ENCODE measurements around the gene PLCXD3. TPM values are rescaled to one million over a fixed set of nuclear protein-coding genes. Genes with fewer than 3 reads are reported as not detected.

The PLCXD3 gene
- total and polyA plus RNA-seq, 7 donors, result 0.23 to 2.9 (median 1.6) TPM

- Histone ChIP-seq H3K27ac (no peak overlapping the region), H3K4me3 (no peak overlapping the region), H3K27me3 (no peaks in the 10 kb centered on the region), H3K4me1 (no peaks in the 10 kb centered on the region), H3K9me3 (no peaks in the 10 kb centered on the region), H3K36me3 (no peaks in the 10 kb centered on the region)
- 50 to 71% methylated on average over 2 of the region's 2 CpGs for WGBS, 2 donors
- no peak for DNase-seq
- TF ChIP-seq CTCF (IDR thresholded peaks at IDR 0.05) (no peak), POLR2AphosphoS5 (IDR thresholded peaks at IDR 0.05) (no peak), POLR2A (IDR thresholded peaks at IDR 0.05) (no peak), EP300 (IDR thresholded peaks at IDR 0.05) (no peak)
- intact Hi-C loops (cut with DNase I), result no loop called here
Measured at GRCh38 chr5:41371738-41372137, 138.7 kb downstream of the PLCXD3 start.

- no peak for DNase-seq
Measured at GRCh38 chr5:41370482-41370881, 139.9 kb downstream of the PLCXD3 start.

GRCh38 chr5:41369799-41370198 lies 140.6 kb downstream of the PLCXD3 start:
- TF ChIP-seq POLR2A (IDR thresholded peaks at IDR 0.05) (no peak), POLR2AphosphoS5 (IDR thresholded peaks at IDR 0.05) (no peak), CTCF (IDR thresholded peaks at IDR 0.05) (no peak), EP300 (IDR thresholded peaks at IDR 0.05) (no peak)
- Histone ChIP-seq H3K4me3 (no peak overlapping the region), H3K27me3 (no peaks in the 10 kb centered on the region), H3K4me1 (no peaks in the 10 kb centered on the region), H3K36me3 (no peaks in the 10 kb centered on the region), H3K27ac (no peak overlapping the region), H3K9me3 (no peaks in the 10 kb centered on the region)
- 92 to 93% methylated on average over 2 of the region's 2 CpGs for WGBS, 2 donors
- no peak for DNase-seq
- intact Hi-C loops (cut with DNase I), result no loop called here

More at GRCh38 chr5:41370482-41370881, 139.9 kb downstream of the PLCXD3 start:
- Histone ChIP-seq H3K4me3 (no peak overlapping the region), H3K27ac (no peak overlapping the region), H3K27me3 (no peaks in the 10 kb centered on the region), H3K36me3 (no peaks in the 10 kb centered on the region), H3K4me1 (no peaks in the 10 kb centered on the region), H3K9me3 (no peaks in the 10 kb centered on the region)
- TF ChIP-seq POLR2A (IDR thresholded peaks at IDR 0.05), result no peak
- TF ChIP-seq POLR2AphosphoS5 (IDR thresholded peaks at IDR 0.05), result no peak
- TF ChIP-seq CTCF (IDR thresholded peaks at IDR 0.05), result no peak
- no peak for TF ChIP-seq EP300 (IDR thresholded peaks at IDR 0.05)
- WGBS, 2 donors, result 79 to 85% methylated on average over 4 of the region's 4 CpGs
- intact Hi-C loops (cut with DNase I), result no loop called here

- intact Hi-C loops (cut with DNase I), result no loop called here
- WGBS, 2 donors, result 91 to 99% methylated on average over 2 of the region's 2 CpGs
- no peak for TF ChIP-seq POLR2AphosphoS5 (IDR thresholded peaks at IDR 0.05)
- no peak for TF ChIP-seq POLR2A (IDR thresholded peaks at IDR 0.05)
- no peak for TF ChIP-seq EP300 (IDR thresholded peaks at IDR 0.05)
- no peaks in the 10 kb centered on the region for H3K4me1 ChIP-seq
- H3K36me3 ChIP-seq, result no peaks in the 10 kb centered on the region
- H3K27me3 ChIP-seq, result no peaks in the 10 kb centered on the region
- H3K4me3 ChIP-seq, result no peak overlapping the region
- H3K9me3 ChIP-seq, result no peaks in the 10 kb centered on the region
- DNase-seq, result no peak
- no peak overlapping the region for H3K27ac ChIP-seq
Measured at GRCh38 chr5:41368158-41368557, 142.2 kb downstream of the PLCXD3 start.

- DNase-seq, result no peak
- no peak for TF ChIP-seq POLR2AphosphoS5 (IDR thresholded peaks at IDR 0.05)
- TF ChIP-seq POLR2A (IDR thresholded peaks at IDR 0.05), result no peak
- no peak for TF ChIP-seq EP300 (IDR thresholded peaks at IDR 0.05)
- no peak for TF ChIP-seq CTCF (IDR thresholded peaks at IDR 0.05)
- 3% methylated on average over 1 of the region's 1 CpG for WGBS, 2 donors
Measured at GRCh38 chr5:41365369-41365768, 145.0 kb downstream of the PLCXD3 start.

More at GRCh38 chr5:41365369-41365768, 145.0 kb downstream of the PLCXD3 start:
- no peak overlapping the region for H3K27ac ChIP-seq
- no peaks in the 10 kb centered on the region for H3K36me3 ChIP-seq
- no peaks in the 10 kb centered on the region for H3K9me3 ChIP-seq
- intact Hi-C loops (cut with DNase I), result no loop called here
- H3K4me3 ChIP-seq, result no peak overlapping the region
- no peaks in the 10 kb centered on the region for H3K27me3 ChIP-seq
- no peaks in the 10 kb centered on the region for H3K4me1 ChIP-seq
